ENCODE measurements around the gene SYNDIG1.

DNA sequence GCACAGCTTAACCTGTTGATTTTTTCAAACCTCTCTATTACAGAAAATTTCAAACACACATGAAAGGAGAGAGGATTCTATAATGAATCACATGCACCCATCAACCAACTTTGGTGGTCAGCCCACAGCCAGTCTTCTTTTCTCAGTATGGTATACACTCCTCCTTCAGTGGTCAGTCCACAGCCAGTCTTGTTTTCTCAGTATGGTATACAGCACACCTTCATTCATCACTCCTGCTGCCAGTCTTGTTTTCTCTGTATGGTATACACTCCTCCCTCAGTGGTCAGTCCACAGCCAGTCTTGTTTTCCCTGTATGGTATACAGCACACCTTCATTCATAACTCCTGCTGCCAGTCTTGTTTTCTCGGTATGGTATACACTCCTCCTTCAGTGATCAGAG is 67.8 kb downstream of the SYNDIG1 start:
- TF ChIP-seq RCOR1 (IDR thresholded peaks at IDR 0.05; ENCODE audit: low read depth, low read length) = no peak
- TF ChIP-seq, protein P1, sequence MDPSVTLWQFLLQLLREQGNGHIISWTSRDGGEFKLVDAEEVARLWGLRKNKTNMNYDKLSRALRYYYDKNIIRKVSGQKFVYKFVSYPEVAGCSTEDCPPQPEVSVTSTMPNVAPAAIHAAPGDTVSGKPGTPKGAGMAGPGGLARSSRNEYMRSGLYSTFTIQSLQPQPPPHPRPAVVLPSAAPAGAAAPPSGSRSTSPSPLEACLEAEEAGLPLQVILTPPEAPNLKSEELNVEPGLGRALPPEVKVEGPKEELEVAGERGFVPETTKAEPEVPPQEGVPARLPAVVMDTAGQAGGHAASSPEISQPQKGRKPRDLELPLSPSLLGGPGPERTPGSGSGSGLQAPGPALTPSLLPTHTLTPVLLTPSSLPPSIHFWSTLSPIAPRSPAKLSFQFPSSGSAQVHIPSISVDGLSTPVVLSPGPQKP (IDR thresholded peaks at IDR 0.05; ENCODE audit: low read depth, low read length) = no peak
- TF ChIP-seq JUN (IDR thresholded peaks at IDR 0.05) = no peak
- TF ChIP-seq, protein P2, sequence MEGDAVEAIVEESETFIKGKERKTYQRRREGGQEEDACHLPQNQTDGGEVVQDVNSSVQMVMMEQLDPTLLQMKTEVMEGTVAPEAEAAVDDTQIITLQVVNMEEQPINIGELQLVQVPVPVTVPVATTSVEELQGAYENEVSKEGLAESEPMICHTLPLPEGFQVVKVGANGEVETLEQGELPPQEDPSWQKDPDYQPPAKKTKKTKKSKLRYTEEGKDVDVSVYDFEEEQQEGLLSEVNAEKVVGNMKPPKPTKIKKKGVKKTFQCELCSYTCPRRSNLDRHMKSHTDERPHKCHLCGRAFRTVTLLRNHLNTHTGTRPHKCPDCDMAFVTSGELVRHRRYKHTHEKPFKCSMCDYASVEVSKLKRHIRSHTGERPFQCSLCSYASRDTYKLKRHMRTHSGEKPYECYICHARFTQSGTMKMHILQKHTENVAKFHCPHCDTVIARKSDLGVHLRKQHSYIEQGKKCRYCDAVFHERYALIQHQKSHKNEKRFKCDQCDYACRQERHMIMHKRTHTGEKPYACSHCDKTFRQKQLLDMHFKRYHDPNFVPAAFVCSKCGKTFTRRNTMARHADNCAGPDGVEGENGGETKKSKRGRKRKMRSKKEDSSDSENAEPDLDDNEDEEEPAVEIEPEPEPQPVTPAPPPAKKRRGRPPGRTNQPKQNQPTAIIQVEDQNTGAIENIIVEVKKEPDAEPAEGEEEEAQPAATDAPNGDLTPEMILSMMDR (IDR thresholded peaks at IDR 0.05) = no peak
- TF ChIP-seq PHF8 (IDR thresholded peaks at IDR 0.05; ENCODE audit: borderline replicate concordance, low read depth) = no peak
- no peak for TF ChIP-seq POLR2A (IDR thresholded peaks at IDR 0.05; ENCODE audit: low read length)
- no peak for TF ChIP-seq JUNB (IDR thresholded peaks at IDR 0.05)
- no peak for TF ChIP-seq MYC (IDR thresholded peaks at IDR 0.05; ENCODE audit: borderline replicate concordance, low read length)
